GM12891 (cell line): Measurements from ENCODE around the gene C3orf33.
A peak's percentile ranks its signal among the peaks of the same experiment; 100 is the strongest.

ENCODE experiments used
- DNase-seq: peaks from one replicate; pipeline ENCODE4 v3.0.0; 2011; ENCODE audit warnings: low spot score; ENCODE audit not compliant: insufficient read length
- FAIRE-seq: peaks from 2 replicates; lab custom pipeline; 2011; peaks lifted over from hg19 to GRCh38; lab: Jason Lieb, UNC
- PAX5 ChIP-seq: IDR thresholded peaks from 2 replicates; pipeline ENCODE4 v1.6.1; 2011; ENCODE audit warnings: low read length, moderate library complexity, mild to moderate bottlenecking; ENCODE audit not compliant: insufficient read depth, severe bottlenecking
- POLR2A ChIP-seq: IDR thresholded peaks from 2 replicates; pipeline ENCODE4 v1.6.1; 2011; ENCODE audit warnings: low read depth, low read length, control low read depth
- POLR2AphosphoS5 ChIP-seq: IDR thresholded peaks from 2 replicates; pipeline ENCODE4 v1.6.1; 2011; ENCODE audit warnings: low read depth, low read length, control low read depth
- POU2F2 ChIP-seq: IDR thresholded peaks from 2 replicates; pipeline ENCODE4 v1.6.1; 2011; ENCODE audit warnings: low read depth, mild to moderate bottlenecking, control low read depth, low read length, moderate library complexity
- SPI1 ChIP-seq: IDR thresholded peaks from 2 replicates; pipeline ENCODE4 v1.6.1; 2011; ENCODE audit warnings: low read depth, low read length, control low read depth
- TAF1 ChIP-seq: IDR thresholded peaks from 2 replicates; pipeline ENCODE4 v1.6.1; 2011; ENCODE audit warnings: low read depth, low read length, control low read depth

The C3orf33 gene

DNA sequence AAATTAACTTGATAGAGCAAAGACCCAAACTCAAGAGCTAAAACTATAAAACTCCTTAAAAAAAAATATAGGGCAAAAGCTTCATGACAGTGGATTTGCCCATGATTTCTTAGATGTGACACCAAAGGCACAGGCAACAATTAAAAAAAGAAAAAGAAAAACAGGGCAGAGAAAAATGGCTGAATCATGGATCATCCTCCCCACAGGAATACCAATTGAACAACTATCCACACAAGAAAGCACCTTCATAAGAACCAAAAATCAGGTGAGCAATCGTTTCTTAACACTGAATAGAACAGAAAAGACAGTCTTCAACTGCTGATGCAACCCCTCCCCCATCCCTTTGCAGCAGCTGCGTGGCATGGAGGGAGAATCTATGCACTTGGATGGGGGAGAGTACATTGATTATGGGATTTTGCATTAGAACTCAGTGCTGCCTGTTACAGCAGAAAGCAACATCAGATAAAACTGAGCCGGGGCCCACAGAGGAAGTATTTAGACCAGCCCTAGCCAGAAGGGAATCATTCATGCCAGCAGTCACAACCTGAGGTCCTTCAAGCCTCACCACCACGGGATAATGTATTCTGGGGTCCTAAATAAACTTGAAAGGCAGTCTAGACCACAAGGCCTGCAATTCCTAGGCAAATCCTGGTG lies 15.7 kb downstream of the C3orf33 start:
- no peak for FAIRE-seq
- TF ChIP-seq TAF1 (no peak), PAX5 (no peak), POLR2A (no peak), SPI1 (no peak), POLR2AphosphoS5 (no peak), POU2F2 (no peak)

DNA sequence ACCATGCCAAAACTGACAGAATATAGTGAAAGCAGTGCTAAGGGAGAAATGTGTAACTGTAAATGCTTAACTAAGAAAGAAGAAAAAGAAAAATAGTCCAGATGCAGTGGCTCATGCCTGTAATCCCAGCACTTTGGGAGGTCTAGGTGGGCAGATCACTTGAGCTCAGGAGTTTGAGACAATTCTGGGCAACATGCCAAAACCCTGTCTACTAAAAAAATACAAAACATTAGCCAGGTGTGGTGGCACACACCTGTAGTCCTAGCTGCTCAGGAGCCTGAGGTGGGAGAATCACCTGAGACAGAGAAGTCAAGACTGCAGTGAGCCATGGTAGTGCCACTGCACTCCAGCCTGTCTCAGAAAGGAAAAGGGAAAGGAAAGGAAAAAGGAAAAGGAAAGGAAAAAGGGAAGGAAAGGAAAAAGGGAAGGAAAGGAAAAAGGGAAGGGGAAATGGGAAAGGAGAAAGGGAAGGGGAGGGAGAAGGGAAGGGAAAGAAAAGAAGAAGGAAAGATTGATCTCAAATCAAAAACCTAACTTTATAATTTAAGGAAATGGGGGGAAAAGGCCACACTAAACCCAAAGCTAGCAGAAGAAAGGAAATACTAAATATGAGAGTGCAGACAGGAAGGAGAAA lies 20.3 kb downstream of the C3orf33 start:
- DNase-seq (no peak), FAIRE-seq (no peak)
- no peak for TF ChIP-seq PAX5

More for the DNA sequence above, 15.7 kb downstream of the C3orf33 start:
- no peak for DNase-seq

DNA sequence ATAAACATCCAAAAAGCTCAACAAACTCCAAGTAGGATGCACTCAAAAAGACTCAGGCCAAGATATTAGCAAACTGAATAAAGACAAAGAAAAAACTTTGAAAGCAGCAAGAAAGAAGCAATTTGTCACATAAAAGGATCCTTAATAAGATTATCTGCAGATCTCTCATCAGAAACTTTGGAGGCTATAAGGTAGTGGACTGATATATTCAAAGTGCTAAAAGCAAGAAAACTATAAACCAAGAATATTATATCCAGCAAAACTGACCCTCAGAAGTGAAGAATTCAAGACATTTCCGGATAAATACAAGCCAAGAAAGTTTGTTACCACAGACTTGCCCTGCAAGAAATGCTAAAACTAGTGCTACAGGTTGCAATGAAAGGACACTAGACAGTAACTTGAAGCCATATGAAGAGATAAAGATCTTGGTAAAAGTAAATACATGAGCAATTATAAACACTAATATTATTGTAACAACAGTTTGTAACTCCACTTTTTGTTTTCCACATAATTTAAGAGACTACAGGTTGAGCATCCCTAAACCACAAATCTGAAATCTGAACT lies 23.6 kb downstream of the C3orf33 start:
- no peak for TF ChIP-seq POLR2A
- no peak for FAIRE-seq
- no peak for DNase-seq

DNA sequence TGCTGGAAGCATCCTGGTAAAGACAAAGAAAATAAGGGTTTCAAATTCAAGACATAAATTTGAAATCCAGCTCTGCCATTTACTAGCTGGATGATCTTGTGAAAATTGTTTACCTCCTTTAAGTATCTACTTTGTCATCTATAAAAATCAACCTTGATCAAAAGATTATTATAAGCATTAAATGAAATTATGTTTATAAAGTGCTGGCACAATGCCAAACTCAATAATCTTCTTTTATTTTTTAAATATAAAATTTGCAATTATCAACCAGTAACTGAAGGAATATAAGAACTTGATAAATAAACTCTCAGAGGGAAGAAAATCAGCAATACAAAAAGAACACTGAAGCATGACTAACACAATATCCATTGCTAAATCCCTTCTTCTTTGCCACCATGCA lies 25.8 kb downstream of the C3orf33 start:
- FAIRE-seq, result no peak
- no peak for DNase-seq
- TF ChIP-seq POLR2A (no peak), POLR2AphosphoS5 (no peak)

- FAIRE-seq, result no peak
- TF ChIP-seq POLR2AphosphoS5, result no peak
- no peak for TF ChIP-seq SPI1
- no peak for TF ChIP-seq PAX5
- TF ChIP-seq POLR2A, result no peak
- TF ChIP-seq POU2F2, result no peak
- TF ChIP-seq TAF1, result no peak
- DNase-seq, result no peak
These were observed 27.6 kb downstream of the C3orf33 start for GRCh38 chr3:155778462-155778861.

DNA sequence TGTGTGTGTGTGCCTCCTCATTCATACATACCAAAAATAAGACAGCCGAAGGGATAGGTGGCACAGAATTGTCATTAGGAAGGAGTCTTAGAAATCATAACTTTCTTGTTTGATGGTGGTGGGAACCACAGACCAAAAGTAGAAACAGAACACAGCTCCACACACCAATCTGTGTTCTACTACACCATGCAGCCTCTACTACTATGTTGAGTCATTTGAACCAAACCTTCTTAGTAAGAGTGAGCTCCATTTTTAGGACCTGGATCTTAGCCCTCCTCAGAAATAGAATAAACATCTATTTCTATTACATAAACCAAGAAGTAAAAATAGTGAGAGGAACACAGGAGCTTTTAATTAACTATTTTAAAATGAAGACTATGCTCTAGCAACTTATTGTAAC lies 33.3 kb downstream of the C3orf33 start:
- no peak for DNase-seq

DNA sequence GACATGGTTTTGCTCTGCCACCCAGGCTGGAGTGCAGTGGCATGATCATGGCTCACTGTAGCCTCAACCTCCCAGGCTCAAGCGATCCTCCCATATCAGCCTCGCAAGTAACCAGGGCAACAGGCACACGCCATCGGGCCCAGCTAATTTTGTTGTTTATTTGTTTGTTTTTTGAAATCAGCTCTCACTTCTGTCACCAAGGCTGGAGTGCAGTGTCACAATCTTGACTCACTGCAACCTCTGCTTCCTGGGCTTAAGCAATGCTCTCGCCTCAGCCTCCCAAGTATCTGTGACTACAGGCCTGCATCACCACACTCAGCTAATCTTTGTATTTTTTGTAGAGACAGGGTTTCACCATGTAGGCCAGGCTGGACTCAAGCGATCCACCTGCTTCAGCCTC lies 35.0 kb downstream of the C3orf33 start:
- DNase-seq (no peak), FAIRE-seq (no peak)
- TF ChIP-seq PAX5, result no peak
- TF ChIP-seq POLR2A, result no peak
- TF ChIP-seq TAF1, result no peak
- no peak for TF ChIP-seq POLR2AphosphoS5
- no peak for TF ChIP-seq SPI1
- no peak for TF ChIP-seq POU2F2

More for the DNA sequence above, 33.3 kb downstream of the C3orf33 start:
- no peak for TF ChIP-seq TAF1
- TF ChIP-seq POLR2A, result no peak
- TF ChIP-seq SPI1, result no peak
- no peak for TF ChIP-seq PAX5
- TF ChIP-seq POU2F2, result no peak
- TF ChIP-seq POLR2AphosphoS5, result no peak
- FAIRE-seq, result no peak

DNA sequence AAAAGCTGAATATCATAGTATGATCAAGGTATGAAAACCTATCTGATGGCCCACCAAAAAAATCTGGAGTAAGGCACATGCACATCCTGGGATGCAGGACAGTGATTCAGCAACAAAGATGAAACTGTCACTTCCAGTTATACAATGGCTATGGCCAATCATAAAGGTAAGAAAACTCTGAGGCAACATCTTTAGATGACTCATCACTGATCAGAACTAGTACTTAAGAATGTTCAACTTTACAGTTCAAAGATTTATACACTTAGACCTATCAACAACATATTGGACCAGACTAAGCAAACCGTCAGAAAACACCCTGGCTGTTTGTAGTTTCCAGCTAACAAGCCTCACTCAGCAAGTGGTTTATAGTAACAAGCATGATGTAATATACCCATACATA lies 39.9 kb downstream of the C3orf33 start:
- DNase-seq, result no peak
- FAIRE-seq, result no peak
- TF ChIP-seq POLR2A (no peak), POLR2AphosphoS5 (no peak), SPI1 (no peak), PAX5 (no peak), TAF1 (no peak), POU2F2 (no peak)

DNA sequence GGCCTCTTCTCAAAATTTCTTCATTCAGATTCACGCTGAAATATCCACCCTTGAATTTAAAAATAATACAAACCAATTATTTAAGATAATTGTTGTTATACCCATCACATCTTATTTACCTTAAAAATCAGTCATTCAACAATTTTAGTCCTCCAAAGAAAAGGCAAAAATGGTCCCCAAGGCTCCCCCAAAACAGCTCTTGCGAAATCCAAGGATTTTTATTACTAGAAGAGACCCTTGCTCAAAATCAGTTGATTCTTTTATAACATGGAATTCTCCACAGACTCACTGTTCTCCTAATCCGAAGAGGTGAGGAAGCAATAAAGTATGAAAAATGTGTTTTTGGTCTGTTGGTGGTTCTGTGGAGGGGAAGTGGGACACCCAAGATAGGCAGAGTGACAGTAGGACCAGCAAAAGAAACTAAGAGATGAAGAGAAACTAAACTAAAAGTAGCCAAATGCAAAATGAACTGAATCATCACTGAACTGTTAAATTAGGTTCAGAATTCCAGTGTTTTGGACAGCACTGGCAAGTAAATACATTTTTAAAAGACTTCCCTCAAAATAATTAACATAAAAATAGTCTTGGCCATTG lies 42.1 kb downstream of the C3orf33 start:
- DNase-seq (no peak), FAIRE-seq (no peak)
- TF ChIP-seq TAF1 (no peak), SPI1 (peak; percentile 68)

- FAIRE-seq (no peak), DNase-seq (no peak)
- no peak for TF ChIP-seq POLR2AphosphoS5
- TF ChIP-seq POU2F2, result no peak
- TF ChIP-seq PAX5, result no peak
- TF ChIP-seq POLR2A, result no peak
- TF ChIP-seq SPI1, result no peak
- TF ChIP-seq TAF1, result no peak
These were observed 45.4 kb downstream of the C3orf33 start for GRCh38 chr3:155760653-155761052.
